Thyroid gland (tissue), 4 donors: ENCODE data around the gene CHRNE.

Source experiments
- CTCF ChIP-seq, 6 experiments: fragments of 200-600 bp in 3 of 6; fragments of 450-650 bp in 3 of 6; sonication (generic) in 3 of 6; IDR thresholded peaks; one replicate each; pipeline ENCODE4 v1.5.1; 2016 to 2019; ENCODE audit warnings: antibody characterized with exemption in 6 of 6, mild to moderate bottlenecking in 2 of 6, inconsistent platforms in 1 of 6, moderate library complexity in 1 of 6
- POLR2A ChIP-seq, 2 donors: fragments of 450-650 bp; IDR thresholded peaks; one replicate each; pipeline ENCODE4 v1.6.1; 2017; ENCODE audit warnings: antibody characterized with exemption in 2 of 2, mild to moderate bottlenecking in 2 of 2, moderate library complexity in 1 of 2

DNA sequence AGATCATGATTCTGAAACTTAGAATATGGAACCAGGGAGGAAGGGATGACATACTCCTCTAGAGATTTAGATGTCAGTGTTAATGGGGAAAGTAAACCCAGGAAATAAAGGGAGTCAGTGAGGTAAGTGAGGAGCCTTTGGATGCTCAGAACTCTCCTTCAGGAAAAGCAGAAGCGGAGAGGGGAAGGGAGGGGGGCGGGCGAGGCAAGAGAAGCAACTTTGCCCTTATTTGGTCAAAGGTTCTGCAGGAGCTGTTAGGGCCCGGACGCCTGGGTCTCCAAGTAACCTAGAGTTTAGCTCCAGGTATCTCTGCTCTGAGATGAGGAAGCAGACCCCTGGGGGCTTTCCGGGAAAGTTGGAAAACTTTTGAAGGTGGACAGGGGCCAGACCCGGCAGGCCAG, 44.1 kb upstream of the CHRNE start:
- TF ChIP-seq CTCF (IDR thresholded peaks at IDR 0.05), result no peak
- no peak for TF ChIP-seq POLR2A (IDR thresholded peaks at IDR 0.05)
